8988T (cell line): ENCODE data around the gene MID1.

Experiments
- DNase-seq: peaks from one replicate; pipeline ENCODE4 v3.0.0; 2011

MID1 gene

DNA sequence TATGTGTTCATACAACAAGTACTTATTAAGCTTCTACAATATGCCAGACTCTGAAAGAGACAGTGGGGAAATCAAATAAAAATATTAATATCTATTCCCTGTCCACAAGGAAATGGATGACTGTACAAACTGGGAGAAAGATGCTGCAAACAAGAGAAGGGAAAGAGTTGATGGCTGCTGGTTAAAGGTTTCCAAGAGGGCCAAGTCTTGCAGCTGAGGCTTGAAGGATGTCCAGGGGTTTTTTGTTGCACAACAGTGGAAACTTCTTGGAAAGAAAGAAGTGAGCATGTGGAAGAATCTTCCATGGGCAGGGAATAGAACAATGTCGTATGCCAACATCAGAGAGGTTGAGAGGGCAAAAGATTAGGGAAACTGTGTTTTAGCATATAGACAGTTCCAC lies 95.8 kb downstream of the MID1 start:
- no peak for DNase-seq

GRCh38 chrX:10519761-10520160 lies 100.6 kb downstream of the MID1 start:
- no peak for DNase-seq

GRCh38 chrX:10519278-10519677 lies 101.1 kb downstream of the MID1 start:
- DNase-seq = no peak

- DNase-seq = no peak
Measured at GRCh38 chrX:10518073-10518472, 102.3 kb downstream of the MID1 start.

DNA sequence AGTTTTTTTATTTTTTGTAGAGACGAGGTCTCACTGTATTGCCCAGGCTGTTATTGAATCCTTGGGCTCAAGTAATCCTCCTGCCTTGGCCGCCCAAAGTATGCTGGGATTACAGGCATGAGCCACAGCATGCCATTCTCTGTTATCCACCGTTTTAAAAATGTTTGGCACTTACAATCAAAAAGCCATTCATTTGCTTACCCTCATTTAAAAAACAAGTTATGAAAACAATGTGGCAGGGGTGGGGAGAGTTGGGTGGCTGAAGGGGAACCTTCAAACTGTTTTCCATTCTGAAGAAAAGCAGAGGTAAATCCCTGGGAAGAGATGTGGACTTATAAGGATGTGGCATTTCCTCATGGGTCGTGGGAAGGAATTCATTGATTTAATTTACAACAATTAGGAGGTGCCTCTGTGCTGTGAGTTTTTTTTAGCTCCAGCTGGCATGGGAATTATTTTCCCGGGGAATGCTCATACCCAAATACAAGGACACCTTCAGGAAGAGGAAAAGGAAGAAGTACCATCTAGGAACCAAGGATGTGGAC lies 103.5 kb downstream of the MID1 start:
- DNase-seq = no peak

DNA sequence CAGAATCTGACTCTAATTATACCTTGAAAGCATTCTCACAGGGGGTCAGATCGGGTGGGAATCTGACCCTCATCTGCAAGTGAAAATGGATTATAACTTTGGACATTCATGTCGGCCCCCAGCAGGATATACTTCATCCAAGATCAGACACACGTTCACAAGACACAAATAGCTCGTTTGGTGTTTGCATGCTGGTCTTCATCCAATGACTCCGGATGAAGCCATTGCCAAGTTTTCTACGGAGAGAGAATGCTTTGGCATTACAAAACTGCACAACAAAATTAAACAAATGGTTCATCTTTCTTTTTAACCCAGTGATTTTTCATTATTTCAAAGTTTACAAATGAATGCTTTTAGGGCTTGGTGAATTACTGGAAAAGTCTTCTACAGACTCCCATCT lies 105.5 kb downstream of the MID1 start:
- no peak for DNase-seq

GRCh38 chrX:10513974-10514373 lies 106.4 kb downstream of the MID1 start:
- DNase-seq = no peak

- DNase-seq = no peak
Measured at GRCh38 chrX:10512741-10513140, 107.6 kb downstream of the MID1 start.

GRCh38 chrX:10512258-10512657 lies 108.1 kb downstream of the MID1 start:
- no peak for DNase-seq

GRCh38 chrX:10509397-10509796 lies 111.0 kb downstream of the MID1 start:
- DNase-seq = no peak

- DNase-seq = no peak
Measured at GRCh38 chrX:10508891-10509290, 111.5 kb downstream of the MID1 start.

- no peak for DNase-seq
Measured at GRCh38 chrX:10507876-10508275, 112.5 kb downstream of the MID1 start.

DNA sequence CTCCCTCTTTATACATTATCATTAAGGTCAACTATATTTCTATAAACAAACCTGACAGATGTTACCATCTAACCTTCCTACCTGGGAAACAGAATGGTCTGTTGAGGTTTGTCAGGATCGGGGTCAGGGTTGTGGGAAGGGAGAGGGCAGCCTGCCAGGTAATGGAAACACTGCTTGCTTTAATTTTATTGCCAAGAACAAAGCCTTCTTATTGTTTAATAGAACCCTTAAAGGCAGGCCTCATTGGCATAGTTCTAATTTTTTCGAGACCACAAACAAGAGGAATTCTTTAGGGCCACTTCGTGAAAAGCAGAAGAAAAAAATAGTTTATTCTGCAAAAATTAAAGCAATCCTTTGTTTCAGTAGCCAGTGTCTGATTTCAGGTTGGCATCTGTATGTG lies 113.2 kb downstream of the MID1 start:
- no peak for DNase-seq

GRCh38 chrX:10506781-10507180 lies 113.6 kb downstream of the MID1 start:
- DNase-seq = no peak

DNA sequence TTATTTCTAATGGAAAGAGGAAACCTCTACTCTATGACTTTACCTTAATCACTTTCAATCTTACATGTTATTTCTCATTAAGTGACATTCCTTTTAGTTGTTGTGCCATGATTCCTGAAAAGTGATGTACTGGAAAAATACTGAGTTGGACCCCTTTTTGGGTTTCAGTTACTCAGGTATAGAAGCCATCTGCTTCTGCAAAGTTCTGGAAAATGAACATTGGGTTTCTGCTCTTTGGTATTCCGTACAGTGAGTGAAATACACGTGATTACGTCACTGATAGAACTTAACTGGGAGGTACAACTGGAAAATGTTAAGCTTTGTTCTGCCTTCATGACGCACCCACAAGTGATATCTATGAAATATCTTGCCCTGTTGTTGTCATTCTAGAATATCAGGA lies 114.7 kb downstream of the MID1 start:
- no peak for DNase-seq

GRCh38 chrX:10502961-10503360 lies 117.4 kb downstream of the MID1 start:
- no peak for DNase-seq

- DNase-seq = no peak
Measured at GRCh38 chrX:10501611-10502010, 118.8 kb downstream of the MID1 start.

- no peak for DNase-seq
Measured at GRCh38 chrX:10496345-10496965, 123.9 kb downstream of the MID1 start.

DNA sequence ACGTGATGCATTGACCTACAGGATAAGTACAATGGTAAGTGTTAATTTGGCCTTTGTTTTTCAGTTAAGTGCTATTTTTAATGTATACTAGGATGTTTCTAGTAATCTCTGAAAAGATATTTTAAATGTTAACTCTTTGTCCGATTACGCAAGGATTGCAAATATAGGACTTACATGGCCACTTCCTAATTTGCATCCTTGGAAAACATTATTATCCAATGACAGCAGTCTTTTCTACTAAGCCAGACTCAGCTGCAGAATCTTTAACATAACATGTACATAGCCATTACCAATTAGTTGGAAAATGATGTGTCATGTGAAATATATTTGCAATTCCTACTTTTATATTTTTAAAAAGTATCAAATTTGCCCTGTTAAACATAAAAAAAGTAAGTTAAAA lies 124.7 kb downstream of the MID1 start:
- DNase-seq = no peak

DNA sequence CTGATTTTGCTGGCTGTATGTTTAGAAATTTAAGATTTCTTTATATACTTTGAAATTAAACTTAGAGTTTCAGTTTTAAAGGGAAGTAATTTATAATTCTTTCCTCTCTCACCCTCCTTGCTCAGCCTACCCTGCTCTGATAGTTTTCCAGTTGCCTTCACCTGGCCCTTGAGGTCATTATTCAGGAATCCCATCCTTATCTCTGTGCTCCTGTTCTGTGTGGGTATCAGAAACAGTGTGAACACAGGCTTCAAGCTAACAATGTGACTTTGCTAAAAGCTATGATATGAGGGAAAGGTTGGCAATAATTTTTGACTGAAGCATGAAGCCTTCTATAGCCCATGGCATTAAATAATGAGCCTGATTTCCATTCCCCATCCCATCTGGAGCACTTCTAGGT lies 128.1 kb downstream of the MID1 start:
- no peak for DNase-seq

GRCh38 chrX:10486373-10486772 lies 134.0 kb downstream of the MID1 start:
- no peak for DNase-seq

- DNase-seq = no peak
Measured at GRCh38 chrX:10485326-10485725, 135.1 kb downstream of the MID1 start.

DNA sequence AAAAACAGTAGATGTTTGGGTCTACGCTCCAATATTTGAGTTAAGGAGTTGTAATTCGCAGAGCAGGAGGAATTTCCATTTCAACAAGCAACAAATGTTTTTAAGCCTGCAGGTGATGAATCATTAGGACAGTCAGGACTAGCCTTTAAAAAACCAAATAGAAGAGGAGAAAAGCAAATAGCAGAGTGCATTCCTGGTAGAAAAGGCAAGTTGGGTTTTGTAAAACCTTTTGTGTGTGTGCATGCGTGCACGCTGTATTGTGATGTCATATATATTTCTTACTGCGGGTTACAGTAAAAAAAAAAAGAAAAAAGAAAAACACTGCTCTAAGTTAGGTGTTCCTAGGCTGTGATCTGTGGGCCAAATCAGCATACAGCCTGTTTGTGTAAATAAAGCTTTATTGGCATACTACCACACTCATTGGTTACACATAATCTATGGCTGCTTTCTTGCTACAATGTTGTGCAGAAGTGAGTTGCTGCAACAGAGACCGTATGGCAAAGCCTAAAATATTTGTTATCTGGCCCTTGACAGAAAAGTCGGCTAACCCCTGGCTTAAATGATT lies 135.6 kb downstream of the MID1 start:
- no peak for DNase-seq

GRCh38 chrX:10483191-10483831 lies 137.1 kb downstream of the MID1 start:
- DNase-seq = no peak

DNA sequence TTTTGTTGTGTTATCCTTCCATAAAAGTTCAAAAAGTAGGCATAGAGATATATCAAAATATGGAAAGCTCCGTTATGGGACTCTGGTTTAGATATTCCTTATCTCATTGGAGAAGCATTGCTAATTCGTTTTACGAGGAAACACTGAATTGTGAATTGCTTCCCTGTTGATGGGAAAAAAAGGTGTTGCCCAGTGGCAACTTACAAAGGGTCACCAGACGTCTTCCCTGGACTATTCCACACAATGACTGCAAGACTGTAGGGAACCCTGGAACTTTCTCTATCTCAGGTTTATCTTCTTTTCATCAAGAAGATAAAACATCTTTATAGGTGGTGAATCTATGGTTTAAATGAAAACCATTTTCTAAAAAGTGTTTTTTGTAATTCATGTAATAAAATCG lies 137.7 kb downstream of the MID1 start:
- DNase-seq = no peak
